ENCODE data around the gene ZSWIM3. TPM values are rescaled to one million over a fixed set of nuclear protein-coding genes. Genes with fewer than 3 reads are reported as not detected.
A peak's percentile ranks its signal among the peaks of the same experiment; 100 is the strongest.

ZSWIM3 gene
- total and polyA plus RNA-seq, 7 donors, result 1.7 to 3.5 (median 2.9) TPM

- H3K27me3 ChIP-seq, result no peaks in the 10 kb centered on the region
- peaks cover 0 to 54% (median 43%) of the 10 kb centered on the region in 4 donors for H3K4me1 ChIP-seq
- no peak for TF ChIP-seq CTCF (IDR thresholded peaks at IDR 0.05)
- TF ChIP-seq EP300 (IDR thresholded peaks at IDR 0.05), result no peak
- TF ChIP-seq POLR2A (IDR thresholded peaks at IDR 0.05), result no peak
- TF ChIP-seq POLR2AphosphoS5 (IDR thresholded peaks at IDR 0.05), result no peak
- no peak overlapping the region for H3K4me3 ChIP-seq
- H3K27ac ChIP-seq, result peak overlapping the region; percentile 61 to 79 (median 76)
- no peaks in the 10 kb centered on the region for H3K9me3 ChIP-seq
- 92 to 93% methylated on average over 10 of the region's 10 CpGs for WGBS, 2 donors
- peaks cover 22 to 80% (median 32%) of the 10 kb centered on the region in 4 donors for H3K36me3 ChIP-seq
- DNase-seq, result no peak
- intact Hi-C loops (cut with DNase I), result no loop called here
Observed at GRCh38 chr20:45841407-45842129, 15.8 kb upstream of the ZSWIM3 start.

GRCh38 chr20:45842169-45842812, 15.1 kb upstream of the ZSWIM3 start:
- no peak overlapping the region for H3K4me3 ChIP-seq
- intact Hi-C loops (cut with DNase I), result no loop called here
- TF ChIP-seq POLR2AphosphoS5 (IDR thresholded peaks at IDR 0.05), result peak in 2 of 4 donors; percentile 64 to 69
- no peak for TF ChIP-seq EP300 (IDR thresholded peaks at IDR 0.05)
- H3K36me3 ChIP-seq, result peaks cover 22 to 80% (median 32%) of the 10 kb centered on the region in 4 donors
- no peaks in the 10 kb centered on the region for H3K27me3 ChIP-seq
- no peaks in the 10 kb centered on the region for H3K9me3 ChIP-seq
- 47 to 72% methylated on average over 5 of the region's 5 CpGs for WGBS, 2 donors
- peaks cover 0 to 47% (median 36%) of the 10 kb centered on the region in 4 donors for H3K4me1 ChIP-seq
- peak overlapping the region; percentile 61 to 79 (median 76) for H3K27ac ChIP-seq
- DNase-seq, result peak; percentile 90

GRCh38 chr20:45843506-45843905, 13.9 kb upstream of the ZSWIM3 start:
- Histone ChIP-seq H3K36me3 (peaks cover 25 to 80% (median 38%) of the 10 kb centered on the region in 4 donors), H3K27me3 (no peaks in the 10 kb centered on the region), H3K4me1 (peaks cover 0 to 45% (median 36%) of the 10 kb centered on the region in 4 donors), H3K4me3 (no peak overlapping the region), H3K27ac (peak overlapping the region; percentile 61 to 79 (median 76)), H3K9me3 (no peaks in the 10 kb centered on the region)
- TF ChIP-seq CTCF (IDR thresholded peaks at IDR 0.05) (no peak), POLR2A (IDR thresholded peaks at IDR 0.05) (no peak), EP300 (IDR thresholded peaks at IDR 0.05) (no peak), POLR2AphosphoS5 (IDR thresholded peaks at IDR 0.05) (peak in 2 of 4 donors; percentile 6 to 12)
- DNase-seq, result no peak
- 94% methylated on average over 14 of the region's 14 CpGs for WGBS, 2 donors
- intact Hi-C loops (cut with DNase I), result no loop called here

- Histone ChIP-seq H3K36me3 (peaks cover 22 to 75% (median 37%) of the 10 kb centered on the region in 4 donors), H3K4me3 (no peak overlapping the region), H3K27me3 (no peaks in the 10 kb centered on the region), H3K4me1 (peaks cover 0 to 45% (median 36%) of the 10 kb centered on the region in 4 donors), H3K27ac (peak overlapping the region in 1 of 4 donors; percentile 25), H3K9me3 (no peaks in the 10 kb centered on the region)
- no peak for DNase-seq
- TF ChIP-seq POLR2A (IDR thresholded peaks at IDR 0.05), result no peak
- no peak for TF ChIP-seq POLR2AphosphoS5 (IDR thresholded peaks at IDR 0.05)
- TF ChIP-seq CTCF (IDR thresholded peaks at IDR 0.05), result no peak
- TF ChIP-seq EP300 (IDR thresholded peaks at IDR 0.05), result no peak
- intact Hi-C loops (cut with DNase I), result no loop called here
Observed at GRCh38 chr20:45845452-45845851, 12.0 kb upstream of the ZSWIM3 start.

GRCh38 chr20:45848421-45848820, 9.0 kb upstream of the ZSWIM3 start:
- Histone ChIP-seq H3K4me3 (no peak overlapping the region), H3K27ac (no peak overlapping the region), H3K36me3 (peaks cover 14 to 76% (median 24%) of the 10 kb centered on the region in 4 donors), H3K27me3 (no peaks in the 10 kb centered on the region), H3K9me3 (no peaks in the 10 kb centered on the region), H3K4me1 (peaks cover 0 to 15% (median 8%) of the 10 kb centered on the region in 4 donors)
- TF ChIP-seq CTCF (IDR thresholded peaks at IDR 0.05) (no peak), EP300 (IDR thresholded peaks at IDR 0.05) (no peak), POLR2A (IDR thresholded peaks at IDR 0.05) (no peak), POLR2AphosphoS5 (IDR thresholded peaks at IDR 0.05) (no peak)
- peak; percentile 35 for DNase-seq
- intact Hi-C loops (cut with DNase I), result no loop called here
- 97% methylated on average over 8 of the region's 8 CpGs for WGBS, 2 donors
